Right lobe of liver (tissue), 4 donors: ENCODE results near the gene KRT36.

Experiments
- CTCF ChIP-seq, 4 donors: fragments of 200-600 bp in 3 of 4; fragments of 450-650 bp in 1 of 4; IDR thresholded peaks; one replicate each; pipeline versions ENCODE4 v1.5.1 to v1.8.0; 2016 to 2022; ENCODE audit warnings: antibody characterized with exemption in 4 of 4, mild to moderate bottlenecking in 2 of 4
- POLR2A ChIP-seq: fragments of 450-650 bp; IDR thresholded peaks from one replicate; pipeline ENCODE4 v1.6.1; 2017; ENCODE audit warnings: antibody characterized with exemption, mild to moderate bottlenecking
- donor health status: DM: no; HTN: no; CAD: no.
- donor health status: DM: no; HTN: no; CAD: no.
- donor health status: DM: no; HTN: yes; CAD: no.

- no peak for TF ChIP-seq CTCF (IDR thresholded peaks at IDR 0.05)
- TF ChIP-seq POLR2A = no peak
Observed at GRCh38 chr17:41442739-41443138, 47.0 kb downstream of the KRT36 start.
